Mesendoderm (in vitro differentiated cells): ENCODE results near the gene ERP29. TPM values are rescaled to one million over a fixed set of nuclear protein-coding genes. Genes with fewer than 3 reads are reported as not detected.

ENCODE experiments used
- DNase-seq: peaks from one replicate; pipeline ENCODE4 v3.0.0; 2013
- H2AK5ac ChIP-seq: 2 replicates; pipeline ENCODE4 v1.6.1; 2013; ENCODE audit warnings: low read length, inconsistent platforms
- H2BK120ac ChIP-seq: 2 replicates; pipeline ENCODE4 v1.6.1; 2013; ENCODE audit warnings: low read depth, mild to moderate bottlenecking, low read length, moderate library complexity, mixed read lengths
- H2BK15ac ChIP-seq: replicated peaks from 2 replicates; pipeline ENCODE4 v1.6.1; 2013; ENCODE audit warnings: low read depth, mild to moderate bottlenecking, moderate library complexity
- H2BK5ac ChIP-seq: 2 replicates; pipeline ENCODE4 v1.6.1; 2013; ENCODE audit warnings: low read length, inconsistent platforms
- H3K18ac ChIP-seq: 2 replicates; pipeline ENCODE4 v1.6.1; 2013; ENCODE audit warnings: mild to moderate bottlenecking, low read length, mixed read lengths
- H3K23ac ChIP-seq: one replicate; pipeline ENCODE4 v1.6.1; 2013; ENCODE audit warnings: low read length
- H3K27ac ChIP-seq: 2 replicates; pipeline ENCODE4 v1.5.1; 2013; ENCODE audit warnings: low read depth, mild to moderate bottlenecking, inconsistent platforms, low read length, moderate library complexity
- H3K27me3 ChIP-seq: 2 replicates; pipeline ENCODE4 v1.6.1; 2013; ENCODE audit warnings: low read length, control low read depth, mild to moderate bottlenecking, inconsistent platforms; ENCODE audit not compliant: insufficient read depth, poor library complexity
- H3K36me3 ChIP-seq: 2 replicates; pipeline ENCODE4 v1.6.1; 2013; ENCODE audit warnings: low read length, inconsistent platforms; ENCODE audit not compliant: control insufficient read depth, insufficient read depth
- H3K4ac ChIP-seq: one replicate; pipeline ENCODE4 v1.6.1; 2013; ENCODE audit warnings: low read depth, mild to moderate bottlenecking, low read length, moderate library complexity
- H3K4me1 ChIP-seq: 2 replicates; pipeline ENCODE4 v1.6.1; 2013; ENCODE audit warnings: low read depth, low read length, inconsistent platforms; ENCODE audit not compliant: control insufficient read depth
- H3K4me2 ChIP-seq: 2 replicates; pipeline ENCODE4 v1.6.1; 2013; ENCODE audit warnings: low read length
- H3K4me3 ChIP-seq: 2 replicates; pipeline ENCODE4 v1.5.1; 2013; ENCODE audit warnings: mild to moderate bottlenecking, low read length
- H3K56ac ChIP-seq: one replicate; pipeline ENCODE4 v1.6.1; 2013; ENCODE audit warnings: low read length
- H3K79me1 ChIP-seq: 2 replicates; pipeline ENCODE4 v1.6.1; 2013; ENCODE audit warnings: low read length, inconsistent platforms
- H3K79me2 ChIP-seq: 2 replicates; pipeline ENCODE4 v1.6.1; 2013; ENCODE audit warnings: mild to moderate bottlenecking, low read length; ENCODE audit not compliant: control insufficient read depth, insufficient read depth
- H3K9ac ChIP-seq: 2 replicates; pipeline ENCODE4 v1.6.1; 2013; ENCODE audit warnings: low read length, inconsistent platforms
- H4K5ac ChIP-seq: one replicate; pipeline ENCODE4 v1.6.1; 2013; ENCODE audit warnings: low read length
- H4K8ac ChIP-seq: one replicate; pipeline ENCODE4 v1.6.1; 2013; ENCODE audit warnings: low read depth, mild to moderate bottlenecking, control low read depth, low read length, moderate library complexity
- WGBS: extraction: QIAGEN DNeasy Blood & Tissue Kit; methylation state at CpG from one replicate; pipeline ENCODE4 v1.1.7; 2013; ENCODE audit warnings: low lambda C conversion rate, missing lambda C conversion rate; ENCODE audit not compliant: insufficient coverage; ENCODE audit errors: extremely low coverage; 5-methylcytosine and 5-hydroxymethylcytosine counted together
- polyA plus RNA-seq, 2 experiments: library from polyadenylated mRNA; stranded (reverse); fragments of 200-250 nt; gene quantifications; one replicate each; pipeline ENCODE4 v1.2.3, GENCODE V29; 2013

Gene ERP29
- polyA plus RNA-seq (2013, experiment 1 of 2) = 115 TPM
- polyA plus RNA-seq (2013, experiment 2 of 2) = 111 TPM

- peak within 1 kb of the TSS; percentile 65 for H3K18ac ChIP-seq
- H3K4me2 ChIP-seq = peak within 1 kb of the TSS; percentile 97
- WGBS = no CpG with 5 or more reads among the region's 67 CpGs
- no peak within 1 kb of the TSS for H2BK120ac ChIP-seq
- H3K27me3 ChIP-seq = no peaks in the 10 kb centered on the region
- peak within 1 kb of the TSS; percentile 100 for H3K56ac ChIP-seq
- H2BK5ac ChIP-seq = peak within 1 kb of the TSS; percentile 93
- peaks cover 2% of the 10 kb centered on the region for H3K4me1 ChIP-seq
- no peak within 1 kb of the TSS for H2BK15ac ChIP-seq
- H3K4ac ChIP-seq = peak within 1 kb of the TSS; percentile 93
- peaks cover 18% of the 10 kb centered on the region for H3K79me1 ChIP-seq
- H4K8ac ChIP-seq = no peak within 1 kb of the TSS
- peak; percentile 99 for DNase-seq
- peak within 1 kb of the TSS; percentile 95 for H3K23ac ChIP-seq
- peaks cover 36% of the 10 kb centered on the region for H3K79me2 ChIP-seq
- peak within 1 kb of the TSS; percentile 96 for H3K4me3 ChIP-seq
- peak within 1 kb of the TSS; percentile 99 for H3K9ac ChIP-seq
- peak within 1 kb of the TSS; percentile 95 for H4K5ac ChIP-seq
- peak within 1 kb of the TSS; percentile 92 for H3K27ac ChIP-seq
- no peaks in the 10 kb centered on the region for H3K36me3 ChIP-seq
- H2AK5ac ChIP-seq = no peak within 1 kb of the TSS
Observed at GRCh38 chr12:112012775-112013600, at the start of gene ERP29, which contains the start of gene TMEM116. TSS of gene ERP29 (plus strand) at chr12:112013426. CDS start at chr12:112013466, 40 bp downstream. TSS of gene TMEM116 (minus strand) at chr12:112013165. CDS start at chr12:112005270, 7,895 bp downstream.

GRCh38 chr12:111964935-111965334 is 48.3 kb upstream of the ERP29 start:
- H3K4me3 ChIP-seq = no peak overlapping the region
- no peaks in the 10 kb centered on the region for H3K4me1 ChIP-seq
- H2BK15ac ChIP-seq = no peak overlapping the region
- H3K4me2 ChIP-seq = no peak overlapping the region
- no peak overlapping the region for H3K56ac ChIP-seq
- no peak overlapping the region for H4K5ac ChIP-seq
- no peak overlapping the region for H2AK5ac ChIP-seq
- H3K23ac ChIP-seq = no peak overlapping the region
- H3K79me2 ChIP-seq = no peaks in the 10 kb centered on the region
- DNase-seq = no peak
- no peak overlapping the region for H4K8ac ChIP-seq
- H2BK120ac ChIP-seq = no peak overlapping the region
- H3K79me1 ChIP-seq = no peaks in the 10 kb centered on the region
- WGBS = no CpG with 5 or more reads among the region's 1 CpG
- H3K4ac ChIP-seq = no peak overlapping the region
- no peak overlapping the region for H3K27ac ChIP-seq
- H3K36me3 ChIP-seq = no peaks in the 10 kb centered on the region
- H3K18ac ChIP-seq = no peak overlapping the region
- no peak overlapping the region for H2BK5ac ChIP-seq
- H3K27me3 ChIP-seq = no peaks in the 10 kb centered on the region
- no peak overlapping the region for H3K9ac ChIP-seq

GRCh38 chr12:111971800-111972199 is 41.4 kb upstream of the ERP29 start:
- Histone ChIP-seq H2BK5ac (no peak overlapping the region), H3K4me1 (no peaks in the 10 kb centered on the region), H3K79me2 (no peaks in the 10 kb centered on the region), H2BK120ac (no peak overlapping the region), H3K27me3 (no peaks in the 10 kb centered on the region), H3K36me3 (no peaks in the 10 kb centered on the region), H3K27ac (no peak overlapping the region), H3K79me1 (no peaks in the 10 kb centered on the region), H2AK5ac (no peak overlapping the region), H3K4me2 (no peak overlapping the region), H4K5ac (no peak overlapping the region), H3K18ac (no peak overlapping the region), H4K8ac (no peak overlapping the region), H3K23ac (no peak overlapping the region), H3K4ac (no peak overlapping the region), H3K9ac (no peak overlapping the region), H2BK15ac (no peak overlapping the region), H3K4me3 (no peak overlapping the region), H3K56ac (no peak overlapping the region)
- no peak for DNase-seq

- Histone ChIP-seq H3K23ac (no peak overlapping the region), H2AK5ac (no peak overlapping the region), H3K18ac (no peak overlapping the region), H3K4ac (no peak overlapping the region), H3K79me1 (no peaks in the 10 kb centered on the region), H3K27ac (no peak overlapping the region), H2BK120ac (no peak overlapping the region), H3K4me1 (no peaks in the 10 kb centered on the region), H4K5ac (no peak overlapping the region), H3K4me3 (no peak overlapping the region), H4K8ac (no peak overlapping the region), H3K27me3 (no peaks in the 10 kb centered on the region), H3K56ac (no peak overlapping the region), H3K36me3 (no peaks in the 10 kb centered on the region), H3K9ac (no peak overlapping the region), H3K79me2 (no peaks in the 10 kb centered on the region), H2BK15ac (no peak overlapping the region), H3K4me2 (no peak overlapping the region), H2BK5ac (no peak overlapping the region)
- DNase-seq = no peak
- no CpG with 5 or more reads among the region's 5 CpGs for WGBS
Observed at GRCh38 chr12:111975161-111975931, 37.9 kb upstream of the ERP29 start.

- no peak overlapping the region for H3K18ac ChIP-seq
- no peaks in the 10 kb centered on the region for H3K4me1 ChIP-seq
- no peak overlapping the region for H4K5ac ChIP-seq
- H3K9ac ChIP-seq = no peak overlapping the region
- no peak for DNase-seq
- H2BK120ac ChIP-seq = no peak overlapping the region
- H3K4me3 ChIP-seq = no peak overlapping the region
- H4K8ac ChIP-seq = no peak overlapping the region
- H2AK5ac ChIP-seq = no peak overlapping the region
- no peaks in the 10 kb centered on the region for H3K79me1 ChIP-seq
- H3K4ac ChIP-seq = no peak overlapping the region
- H2BK5ac ChIP-seq = no peak overlapping the region
- no peak overlapping the region for H3K23ac ChIP-seq
- H3K27ac ChIP-seq = no peak overlapping the region
- no peak overlapping the region for H3K56ac ChIP-seq
- H3K79me2 ChIP-seq = no peaks in the 10 kb centered on the region
- no CpG with 5 or more reads among the region's 6 CpGs for WGBS
- no peaks in the 10 kb centered on the region for H3K27me3 ChIP-seq
- no peaks in the 10 kb centered on the region for H3K36me3 ChIP-seq
- no peak overlapping the region for H2BK15ac ChIP-seq
- H3K4me2 ChIP-seq = no peak overlapping the region
Observed at GRCh38 chr12:111976291-111976690, 36.9 kb upstream of the ERP29 start.
